Activated CD8-positive, alpha-beta T cell treated with anti-CD3 and anti-CD28 coated beads, Interleukin-2, amount 10 ng/mL, durations not matched to agents 7 days and 5 days (primary cell): ENCODE measurements around the gene ALK. TPM values are rescaled to one million over a fixed set of nuclear protein-coding genes. Genes with fewer than 3 reads are reported as not detected.

Source experiments
- ATAC-seq: fragments of 150-1000 bp; cut with Tn5 transposase; one replicate; pipeline ENCODE4 v1.10.0; 2021; ENCODE audit warnings: moderate library complexity
- CTCF ChIA-PET: fragments of 350-600 bp; sonication (Branson Sonifier 250); formaldehyde crosslinking; loops from one replicate; lab custom pipeline; 2021; ENCODE audit warnings: antibody characterized with exemption; lab: Charles Lee
- POLR2A ChIA-PET: fragments of 350-600 bp; sonication (Branson Sonifier 250); formaldehyde crosslinking; loops from one replicate; lab custom pipeline; 2021; ENCODE audit warnings: antibody characterized with exemption; lab: Charles Lee
- DNase-seq: peaks from one replicate; pipeline ENCODE4 v3.0.0-alpha.2; 2020
- H3K27ac Mint-ChIP-seq: one replicate; pipeline ENCODE4 v1.8.0; 2021; ENCODE audit warnings: mild to moderate bottlenecking, mixed read lengths
- H3K27me3 Mint-ChIP-seq: one replicate; pipeline ENCODE4 v1.8.0; 2021; ENCODE audit warnings: low read depth, mixed read lengths
- H3K36me3 Mint-ChIP-seq: one replicate; pipeline ENCODE4 v1.8.0; 2021; ENCODE audit warnings: low read depth, mixed read lengths
- H3K4me1 Mint-ChIP-seq: one replicate; pipeline ENCODE4 v1.8.0; 2021; ENCODE audit warnings: low read depth, mixed read lengths
- H3K4me3 Mint-ChIP-seq: one replicate; pipeline ENCODE4 v1.8.0; 2021; ENCODE audit warnings: mild to moderate bottlenecking, mixed read lengths
- H3K9me3 Mint-ChIP-seq: one replicate; pipeline ENCODE4 v1.8.0; 2022; ENCODE audit warnings: mixed read lengths; ENCODE audit not compliant: insufficient read depth
- total RNA-seq, 2 experiments: library from RNA; stranded (reverse); gene quantifications; one replicate each; pipeline ENCODE4 v1.2.3, GENCODE V29; 2021

The ALK gene
- total RNA-seq, 2 experiments from 2014 or later: not detected

DNA sequence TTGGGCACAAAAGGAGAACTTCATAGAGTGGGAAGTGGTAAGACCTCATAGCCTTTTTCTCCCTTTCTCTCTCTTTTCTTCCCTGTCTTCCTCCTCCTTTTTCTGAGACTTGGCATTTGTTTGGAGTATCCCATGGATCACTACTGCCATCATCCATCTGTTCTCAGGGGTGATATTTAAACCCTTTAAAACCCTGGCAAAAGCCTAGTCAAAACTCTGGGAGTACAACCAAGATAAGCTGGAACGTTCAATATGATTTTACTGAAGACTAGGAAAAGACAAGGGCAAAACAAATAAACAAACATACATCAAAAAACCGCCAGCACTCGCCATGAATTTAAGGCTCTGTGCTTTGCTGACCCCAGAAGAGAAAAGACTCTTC, 552.7 kb downstream of the ALK start:
- peaks cover 16% of the 10 kb centered on the region for H3K27me3 Mint-ChIP-seq

DNA sequence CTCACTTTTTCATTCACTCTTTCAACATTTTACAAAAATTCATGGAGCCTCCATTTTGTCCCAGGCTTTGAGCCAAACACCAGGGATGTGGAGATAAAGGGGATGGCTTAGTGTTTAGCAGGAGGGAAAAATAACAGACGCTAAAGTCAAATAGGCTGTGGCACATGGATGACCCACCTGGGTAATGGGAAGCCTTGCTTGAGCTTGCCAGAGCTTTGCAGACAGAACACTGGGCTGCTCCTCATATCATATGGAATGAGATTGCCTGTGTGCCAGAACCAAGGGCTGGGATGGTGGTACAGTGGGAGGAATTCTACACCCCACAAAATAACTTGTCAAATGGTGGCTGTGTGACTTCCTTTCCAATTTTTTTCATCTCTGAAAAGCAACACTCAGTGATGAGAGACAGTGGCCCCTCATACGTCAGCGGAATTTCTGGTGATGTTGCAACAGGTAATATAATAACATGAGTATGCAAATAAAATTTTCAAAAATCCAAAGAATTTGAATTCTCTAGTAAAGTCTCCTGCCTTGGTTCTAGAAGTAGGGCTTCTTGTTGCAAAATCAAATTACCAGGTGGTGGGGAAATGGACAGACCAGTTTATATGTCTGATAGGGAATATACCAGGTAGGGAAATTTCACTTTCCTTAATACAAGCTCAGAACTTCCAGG, 553.3 kb downstream of the ALK start:
- peaks cover 16% of the 10 kb centered on the region for H3K27me3 Mint-ChIP-seq
- ChIA-PET POLR2A (no interaction called here), CTCF (no interaction called here)
- H3K4me3 Mint-ChIP-seq: no peak overlapping the region
- no peak overlapping the region for H3K27ac Mint-ChIP-seq
- ATAC-seq (no peak), DNase-seq (no peak)
- no peaks in the 10 kb centered on the region for H3K4me1 Mint-ChIP-seq
- no peaks in the 10 kb centered on the region for H3K9me3 Mint-ChIP-seq
- H3K36me3 Mint-ChIP-seq: no peaks in the 10 kb centered on the region

More for the DNA sequence above, 552.7 kb downstream of the ALK start:
- ChIA-PET CTCF (interaction anchor here (1.8 kb wide), 1 partner anchor 59 kb away, joined by 4 read pairs; no protein-coding TSS in a partner anchor), POLR2A (no interaction called here)
- Mint-ChIP-seq H3K36me3 (no peaks in the 10 kb centered on the region), H3K4me1 (no peaks in the 10 kb centered on the region), H3K9me3 (no peaks in the 10 kb centered on the region), H3K27ac (no peak overlapping the region), H3K4me3 (no peak overlapping the region)
- DNase-seq: no peak
- no peak for ATAC-seq

- DNase-seq: no peak
- no peak overlapping the region for H3K27ac Mint-ChIP-seq
Measured at GRCh38 chr2:29363111-29363510, 558.3 kb downstream of the ALK start.

GRCh38 chr2:29361231-29361630, 560.2 kb downstream of the ALK start:
- no peak overlapping the region for H3K4me3 Mint-ChIP-seq
- POLR2A ChIA-PET: no interaction called here
- no peaks in the 10 kb centered on the region for H3K4me1 Mint-ChIP-seq

More at GRCh38 chr2:29363111-29363510, 558.3 kb downstream of the ALK start:
- Mint-ChIP-seq H3K9me3 (no peaks in the 10 kb centered on the region), H3K36me3 (no peaks in the 10 kb centered on the region), H3K4me3 (no peak overlapping the region), H3K4me1 (no peaks in the 10 kb centered on the region), H3K27me3 (peaks cover 17% of the 10 kb centered on the region)
- CTCF ChIA-PET: no interaction called here
- ATAC-seq: no peak
- POLR2A ChIA-PET: no interaction called here

DNA sequence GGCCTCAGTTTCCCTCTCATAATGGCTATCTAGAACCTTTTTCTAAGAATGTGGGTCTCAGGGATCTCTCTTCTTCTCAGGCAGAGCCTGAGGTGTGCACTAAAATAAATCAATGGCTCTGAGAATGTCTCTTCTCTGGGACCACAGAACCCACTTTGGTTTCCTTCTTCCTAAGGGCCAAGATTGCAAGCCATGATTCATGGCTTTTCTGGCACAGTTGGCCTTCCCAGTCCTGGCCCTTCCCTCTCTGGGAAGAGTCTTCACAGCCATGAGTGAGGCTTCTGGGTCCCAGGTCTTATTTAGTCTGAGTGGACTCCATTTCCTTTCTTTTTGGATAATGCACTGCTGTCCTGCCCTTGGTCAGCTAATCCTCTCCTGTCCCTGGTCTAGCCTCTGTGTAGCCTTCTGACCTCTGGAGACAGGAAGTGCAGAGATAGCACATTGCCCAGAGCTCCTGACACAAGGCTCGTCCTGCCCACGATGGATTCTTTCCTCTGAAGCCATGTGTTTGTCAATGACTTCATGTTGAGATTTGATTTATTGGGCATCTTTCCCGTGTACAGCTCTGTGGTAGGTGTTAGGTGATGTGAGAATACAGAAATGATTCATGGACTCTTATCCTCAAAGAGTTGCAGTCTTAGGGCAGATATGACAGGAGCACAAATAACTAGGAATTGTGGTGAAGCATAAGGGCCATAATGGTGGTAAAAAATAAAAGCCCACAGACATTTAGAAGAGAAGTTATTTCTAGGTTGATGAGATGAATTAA, 561.2 kb downstream of the ALK start:
- Mint-ChIP-seq H3K4me3 (no peak overlapping the region), H3K4me1 (no peaks in the 10 kb centered on the region), H3K27ac (no peak overlapping the region), H3K9me3 (no peaks in the 10 kb centered on the region), H3K36me3 (no peaks in the 10 kb centered on the region), H3K27me3 (peaks cover 18% of the 10 kb centered on the region)
- DNase-seq (no peak), ATAC-seq (no peak)
- ChIA-PET POLR2A (no interaction called here), CTCF (no interaction called here)

More at GRCh38 chr2:29361231-29361630, 560.2 kb downstream of the ALK start:
- H3K36me3 Mint-ChIP-seq: no peaks in the 10 kb centered on the region
- H3K27ac Mint-ChIP-seq: no peak overlapping the region
- peaks cover 19% of the 10 kb centered on the region for H3K27me3 Mint-ChIP-seq
- CTCF ChIA-PET: no interaction called here
- H3K9me3 Mint-ChIP-seq: no peaks in the 10 kb centered on the region
- no peak for DNase-seq
- no peak for ATAC-seq

DNA sequence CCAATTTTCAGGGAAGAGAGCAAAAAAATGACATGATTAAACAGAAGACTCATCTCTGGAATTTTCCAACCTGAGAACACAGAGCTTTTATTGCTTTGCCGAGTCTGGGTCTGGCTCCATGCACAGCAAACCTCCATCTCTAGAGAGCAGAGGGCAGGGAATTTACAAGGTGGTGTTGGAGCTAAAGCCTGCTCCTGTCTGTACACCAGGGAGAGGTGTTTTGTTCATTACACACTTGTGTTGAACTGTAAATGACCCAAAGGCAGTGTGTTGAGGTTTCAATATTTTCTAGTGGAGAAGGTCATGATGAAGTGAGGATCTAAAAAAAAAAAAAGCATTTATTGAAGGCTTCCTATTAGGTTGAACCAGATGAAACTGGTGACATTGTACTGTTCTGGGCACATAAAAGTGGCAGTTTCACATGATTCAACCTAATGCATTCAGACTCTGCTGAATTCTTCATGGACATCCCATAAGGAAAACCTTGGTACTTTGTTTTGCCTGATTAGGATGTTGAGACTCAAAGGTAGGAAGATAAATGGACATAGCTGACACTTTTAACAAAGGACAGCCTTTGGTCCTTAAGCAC, 567.9 kb downstream of the ALK start:
- DNase-seq (no peak), ATAC-seq (no peak)
- CTCF ChIA-PET: no interaction called here
- POLR2A ChIA-PET: no interaction called here
- H3K36me3 Mint-ChIP-seq: no peaks in the 10 kb centered on the region
- peaks cover 17% of the 10 kb centered on the region for H3K27me3 Mint-ChIP-seq
- H3K4me3 Mint-ChIP-seq: no peak overlapping the region
- no peaks in the 10 kb centered on the region for H3K9me3 Mint-ChIP-seq
- H3K4me1 Mint-ChIP-seq: no peaks in the 10 kb centered on the region
- H3K27ac Mint-ChIP-seq: no peak overlapping the region

GRCh38 chr2:29351916-29352591, 569.3 kb downstream of the ALK start:
- DNase-seq: no peak

DNA sequence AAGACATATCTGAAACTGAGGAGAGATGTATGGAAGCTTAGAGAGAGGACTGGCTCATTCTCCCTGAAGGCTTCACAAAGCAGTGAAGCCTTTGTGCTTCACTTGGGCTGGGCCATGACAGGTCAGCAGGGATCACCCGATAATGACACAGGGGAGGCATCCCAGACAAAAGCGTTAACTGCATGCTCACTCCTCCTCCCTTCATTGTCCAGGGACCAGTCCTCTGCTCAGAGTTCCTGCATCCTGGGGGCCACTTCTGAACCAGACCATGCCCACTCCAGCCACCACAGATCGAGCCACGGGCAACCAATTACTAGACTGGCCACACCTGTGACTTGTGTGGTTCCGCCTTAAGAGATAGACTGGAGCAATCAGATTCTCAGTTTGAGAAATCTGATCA, 570.1 kb downstream of the ALK start:
- Mint-ChIP-seq H3K4me1 (no peaks in the 10 kb centered on the region), H3K27ac (no peak overlapping the region), H3K36me3 (no peaks in the 10 kb centered on the region), H3K27me3 (peaks cover 20% of the 10 kb centered on the region), H3K9me3 (no peaks in the 10 kb centered on the region), H3K4me3 (no peak overlapping the region)
- ATAC-seq: no peak
- POLR2A ChIA-PET: no interaction called here
- no peak for DNase-seq
- CTCF ChIA-PET: no interaction called here

More at GRCh38 chr2:29351916-29352591, 569.3 kb downstream of the ALK start:
- H3K4me3 Mint-ChIP-seq: no peak overlapping the region
- H3K27me3 Mint-ChIP-seq: peaks cover 18% of the 10 kb centered on the region
- ATAC-seq: no peak
- no peak overlapping the region for H3K27ac Mint-ChIP-seq
- H3K36me3 Mint-ChIP-seq: no peaks in the 10 kb centered on the region
- ChIA-PET CTCF (no interaction called here), POLR2A (no interaction called here)
- no peaks in the 10 kb centered on the region for H3K9me3 Mint-ChIP-seq
- H3K4me1 Mint-ChIP-seq: no peaks in the 10 kb centered on the region

DNA sequence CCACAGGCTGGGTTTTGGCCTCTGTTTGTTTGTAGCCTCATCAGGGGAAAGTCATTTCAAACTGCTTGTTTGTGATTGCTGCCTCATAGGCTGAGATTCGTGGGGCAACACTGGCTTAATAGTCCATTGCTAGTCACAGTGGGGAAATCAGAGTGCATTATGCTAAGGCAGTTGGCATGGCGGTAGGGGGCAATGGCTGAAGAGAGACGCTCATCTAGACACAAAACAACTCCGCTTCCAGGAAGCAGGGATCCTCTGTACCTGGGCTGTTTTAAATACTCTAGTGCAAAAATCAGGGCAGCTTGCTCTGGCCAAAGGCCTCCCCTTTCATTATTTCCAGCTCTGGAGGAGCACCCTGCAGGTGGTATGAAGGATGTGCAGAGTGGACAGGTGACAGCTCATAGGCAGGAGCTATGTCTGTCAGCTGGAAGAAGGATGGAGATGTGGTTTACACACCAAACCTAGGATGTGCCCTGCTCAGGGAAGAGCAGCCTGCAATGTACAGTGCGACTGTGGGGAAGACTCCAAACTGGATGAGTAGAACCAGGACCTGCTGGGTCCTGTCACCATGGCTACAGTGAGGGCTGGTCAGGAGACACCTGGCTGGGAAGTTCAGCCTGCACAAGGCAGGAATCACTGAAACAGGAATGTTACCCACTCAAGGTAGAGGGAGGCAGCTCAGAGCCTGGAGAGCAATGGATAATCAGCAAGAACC, 571.9 kb downstream of the ALK start:
- H3K4me3 Mint-ChIP-seq: no peak overlapping the region
- ChIA-PET CTCF (no interaction called here), POLR2A (no interaction called here)
- H3K9me3 Mint-ChIP-seq: no peaks in the 10 kb centered on the region
- ATAC-seq: no peak
- H3K27ac Mint-ChIP-seq: no peak overlapping the region
- peaks cover 25% of the 10 kb centered on the region for H3K27me3 Mint-ChIP-seq
- DNase-seq: no peak
- no peaks in the 10 kb centered on the region for H3K36me3 Mint-ChIP-seq
- H3K4me1 Mint-ChIP-seq: no peaks in the 10 kb centered on the region

- Mint-ChIP-seq H3K4me1 (no peaks in the 10 kb centered on the region), H3K4me3 (no peak overlapping the region), H3K27ac (no peak overlapping the region), H3K9me3 (no peaks in the 10 kb centered on the region), H3K27me3 (peaks cover 23% of the 10 kb centered on the region), H3K36me3 (no peaks in the 10 kb centered on the region)
- ChIA-PET POLR2A (no interaction called here), CTCF (no interaction called here)
- DNase-seq: no peak
- ATAC-seq: no peak
Measured at GRCh38 chr2:29347774-29348461, 573.5 kb downstream of the ALK start.

- Mint-ChIP-seq H3K4me3 (no peak overlapping the region), H3K36me3 (no peaks in the 10 kb centered on the region), H3K27ac (no peak overlapping the region), H3K4me1 (no peaks in the 10 kb centered on the region), H3K27me3 (peaks cover 18% of the 10 kb centered on the region), H3K9me3 (no peaks in the 10 kb centered on the region)
- POLR2A ChIA-PET: no interaction called here
- no peak for ATAC-seq
- CTCF ChIA-PET: interaction anchor here (0.6 to 1.0 kb wide), 2 partner anchors 11 to 1805 kb away, joined by 3 to 4 read pairs; no protein-coding TSS in a partner anchor
- no peak for DNase-seq
Measured at GRCh38 chr2:29345236-29345635, 576.1 kb downstream of the ALK start.
